Activated naive CD8-positive, alpha-beta T cell treated with anti-CD3 and anti-CD28 coated beads, Interleukin-2, amount 10 ng/mL, durations not matched to agents 7 days and 5 days (primary cell): ENCODE data around the gene LMO4. TPM values are rescaled to one million over a fixed set of nuclear protein-coding genes. Genes with fewer than 3 reads are reported as not detected.

Experiments used
- ATAC-seq: fragments of 150-1000 bp; cut with Tn5 transposase; one replicate; pipeline ENCODE4 v1.10.0; 2021; ENCODE audit warnings: low read depth, moderate library complexity
- POLR2A ChIA-PET: fragments of 350-600 bp; sonication (Branson Sonifier 250); formaldehyde crosslinking; loops from one replicate; lab custom pipeline; 2021; ENCODE audit warnings: antibody characterized with exemption; lab: Charles Lee
- DNase-seq: peaks from one replicate; pipeline ENCODE4 v3.0.0; 2021
- H3K27ac Mint-ChIP-seq: one replicate; pipeline ENCODE4 v1.8.0; 2022; ENCODE audit warnings: mild to moderate bottlenecking, mixed read lengths
- H3K27me3 Mint-ChIP-seq: one replicate; pipeline ENCODE4 v1.8.0; 2022; ENCODE audit warnings: mild to moderate bottlenecking, moderate library complexity, mixed read lengths
- H3K36me3 Mint-ChIP-seq: one replicate; pipeline ENCODE4 v1.8.0; 2021; ENCODE audit warnings: mild to moderate bottlenecking, mixed read lengths
- H3K4me1 Mint-ChIP-seq: one replicate; pipeline ENCODE4 v1.8.0; 2021; ENCODE audit warnings: mixed read lengths
- H3K4me3 Mint-ChIP-seq: one replicate; pipeline ENCODE4 v1.8.0; 2022; ENCODE audit warnings: mild to moderate bottlenecking, moderate library complexity, mixed read lengths
- H3K9me3 Mint-ChIP-seq: one replicate; pipeline ENCODE4 v1.8.0; 2021; ENCODE audit warnings: mixed read lengths
- total RNA-seq, 2 experiments: library from RNA; stranded (reverse); gene quantifications; one replicate each; pipeline ENCODE4 v1.2.3, GENCODE V29; 2021

Gene LMO4, protein sequence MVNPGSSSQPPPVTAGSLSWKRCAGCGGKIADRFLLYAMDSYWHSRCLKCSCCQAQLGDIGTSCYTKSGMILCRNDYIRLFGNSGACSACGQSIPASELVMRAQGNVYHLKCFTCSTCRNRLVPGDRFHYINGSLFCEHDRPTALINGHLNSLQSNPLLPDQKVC
- total RNA-seq: 10 to 100 TPM; 35.7 to 43.1 TPM

- POLR2A ChIA-PET: interaction anchor here (0.6 to 1.6 kb wide), 17 partner anchors 12 to 939 kb away, joined by 3 to 6 read pairs (median 4); partner anchors contain the start of genes HS2ST1 and SELENOF
- ATAC-seq (peak; percentile 82), DNase-seq (peak; percentile 87)
- peak within 1 kb of the TSS; percentile 98 for H3K4me3 Mint-ChIP-seq
- H3K27me3 Mint-ChIP-seq: peaks cover 2% of the 10 kb centered on the region
- peak within 1 kb of the TSS; percentile 98 for H3K27ac Mint-ChIP-seq
- peaks cover 30% of the 10 kb centered on the region for H3K4me1 Mint-ChIP-seq
- H3K9me3 Mint-ChIP-seq: no peaks in the 10 kb centered on the region
- peaks cover 9% of the 10 kb centered on the region for H3K36me3 Mint-ChIP-seq
Measured at GRCh38 chr1:87328272-87329050, at the start of gene LMO4. Gene LMO4 (plus strand): TSS chr1:87328880. CDS start chr1:87332016, 3,136 bp downstream.

DNA sequence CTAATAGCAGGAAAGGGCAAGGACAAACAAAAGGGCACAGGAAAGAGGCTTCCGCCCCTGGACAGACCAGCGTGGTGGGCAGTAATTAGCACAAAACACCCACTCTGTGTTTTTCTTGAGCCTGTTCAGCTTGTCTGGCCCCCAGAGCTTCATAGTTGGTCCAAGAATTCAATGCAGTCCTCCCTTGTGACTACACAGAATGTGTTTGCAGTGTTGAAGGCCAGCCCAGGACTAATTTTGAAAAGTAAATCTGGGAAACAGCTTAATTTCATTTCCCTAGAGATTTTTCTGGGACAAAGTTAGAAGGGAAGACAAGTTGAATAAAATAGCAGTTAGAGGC, 49.2 kb upstream of the LMO4 start:
- no peaks in the 10 kb centered on the region for H3K36me3 Mint-ChIP-seq
- H3K27me3 Mint-ChIP-seq: peaks cover 7% of the 10 kb centered on the region
- no peak for ATAC-seq
- POLR2A ChIA-PET: no interaction called here
- H3K4me1 Mint-ChIP-seq: no peaks in the 10 kb centered on the region
- no peak overlapping the region for H3K27ac Mint-ChIP-seq
- no peak overlapping the region for H3K4me3 Mint-ChIP-seq
- no peaks in the 10 kb centered on the region for H3K9me3 Mint-ChIP-seq
- no peak for DNase-seq

- POLR2A ChIA-PET: no interaction called here
Measured at GRCh38 chr1:87279966-87280535, 48.6 kb upstream of the LMO4 start.

DNA sequence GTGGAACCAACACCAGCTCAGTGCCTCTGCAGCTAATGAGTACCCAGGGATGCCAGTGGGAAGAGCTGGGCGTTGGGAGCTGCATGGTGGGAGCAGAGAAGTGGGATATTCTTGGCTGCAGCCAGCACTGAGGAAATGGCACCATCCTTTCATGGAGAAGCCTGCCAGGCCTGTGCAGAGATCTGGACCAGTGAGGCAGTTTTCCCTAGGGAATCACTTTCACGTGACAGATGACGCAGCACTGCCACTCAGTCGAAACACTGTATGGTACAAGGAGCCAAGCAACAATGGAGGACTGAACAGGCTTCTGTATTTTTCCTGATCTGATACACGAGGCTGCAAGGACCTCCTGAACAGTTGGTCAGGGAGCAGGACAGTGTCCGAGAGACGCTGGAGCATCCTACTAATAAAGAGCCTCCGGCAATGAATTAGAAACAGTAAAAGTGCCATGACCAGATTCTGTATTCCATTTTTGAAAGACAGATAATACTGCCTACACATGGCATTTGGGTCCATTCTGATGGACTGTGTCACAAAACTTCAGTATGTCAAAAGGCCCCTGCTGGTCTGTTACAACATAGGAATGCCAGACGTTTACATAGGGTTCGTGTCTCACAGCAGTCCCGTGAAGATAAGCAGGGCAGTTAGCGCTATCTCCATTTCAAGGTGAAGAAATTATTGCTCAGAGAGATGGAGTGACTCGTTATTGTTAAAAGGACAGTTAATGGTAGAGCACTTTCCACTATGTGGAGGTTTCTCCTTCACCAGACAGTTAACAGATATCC, 44.0 kb upstream of the LMO4 start:
- H3K4me1 Mint-ChIP-seq: no peaks in the 10 kb centered on the region
- POLR2A ChIA-PET: no interaction called here

More at GRCh38 chr1:87279966-87280535, 48.6 kb upstream of the LMO4 start:
- Mint-ChIP-seq H3K27ac (no peak overlapping the region), H3K4me3 (no peak overlapping the region), H3K27me3 (peaks cover 7% of the 10 kb centered on the region), H3K36me3 (no peaks in the 10 kb centered on the region), H3K9me3 (no peaks in the 10 kb centered on the region), H3K4me1 (no peaks in the 10 kb centered on the region)
- ATAC-seq (no peak), DNase-seq (no peak)

DNA sequence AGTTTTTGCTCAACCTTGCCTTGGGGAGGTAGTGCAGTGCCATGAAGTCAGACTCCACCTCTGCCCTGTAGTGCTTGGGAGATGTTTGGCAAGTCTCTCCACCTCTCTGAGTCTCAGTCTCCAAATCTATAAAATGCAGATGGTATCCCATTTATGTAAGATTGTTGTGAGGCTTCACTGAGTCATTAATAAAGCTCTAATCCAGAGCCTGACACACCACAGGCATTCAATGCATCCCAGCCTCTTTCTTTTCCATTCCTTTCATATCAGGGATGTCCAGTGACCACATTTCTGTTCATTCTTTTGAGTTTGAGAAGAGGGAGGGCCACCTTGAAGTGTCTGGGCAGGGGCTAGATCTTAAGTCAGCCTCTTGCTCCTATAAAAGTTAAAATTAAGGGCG, 37.6 kb upstream of the LMO4 start:
- POLR2A ChIA-PET: no interaction called here

More for the DNA sequence above, 44.0 kb upstream of the LMO4 start:
- Mint-ChIP-seq H3K27me3 (peaks cover 6% of the 10 kb centered on the region), H3K36me3 (no peaks in the 10 kb centered on the region), H3K9me3 (no peaks in the 10 kb centered on the region), H3K27ac (no peak overlapping the region), H3K4me3 (no peak overlapping the region)
- DNase-seq: no peak
- no peak for ATAC-seq

DNA sequence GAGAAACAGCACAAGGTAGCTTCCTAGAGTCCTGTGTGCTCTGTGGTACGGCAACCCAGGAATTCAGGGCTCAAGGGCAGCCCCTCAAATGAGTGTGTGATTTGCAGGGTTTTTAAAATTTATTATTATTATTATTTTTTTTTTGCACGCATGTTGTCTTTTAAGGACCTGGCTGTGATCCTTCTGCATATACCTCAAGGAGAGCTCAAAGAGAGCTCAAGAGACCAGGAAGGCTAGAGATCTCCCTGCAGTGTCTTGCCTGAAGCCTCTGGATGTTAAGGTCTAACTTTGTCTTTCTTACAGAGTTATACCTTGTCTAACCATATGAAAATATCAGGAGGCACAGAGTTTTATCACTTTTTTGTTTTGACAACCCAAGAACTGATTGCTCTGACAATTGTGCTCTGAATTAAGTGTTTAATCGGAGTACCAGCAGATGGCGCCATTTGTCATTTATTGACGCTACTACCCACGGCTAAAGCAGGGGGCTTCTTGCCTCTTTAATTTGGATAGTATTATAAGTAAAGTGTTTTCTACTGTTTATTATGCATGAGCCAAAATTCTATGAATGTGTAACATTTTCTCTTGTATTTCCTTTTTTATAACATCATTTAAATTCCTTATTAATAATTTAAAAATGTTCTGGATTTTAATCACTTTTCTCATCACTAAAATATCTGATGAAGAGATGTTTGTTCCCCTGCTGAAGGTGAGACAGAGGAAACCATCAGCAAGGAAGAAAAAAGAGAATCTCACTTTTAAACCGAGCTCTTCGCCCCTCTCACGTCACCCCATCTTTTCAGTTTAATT, 35.8 kb upstream of the LMO4 start:
- Mint-ChIP-seq H3K9me3 (no peaks in the 10 kb centered on the region), H3K4me3 (no peak overlapping the region), H3K4me1 (no peaks in the 10 kb centered on the region), H3K36me3 (no peaks in the 10 kb centered on the region), H3K27me3 (peaks cover 3% of the 10 kb centered on the region), H3K27ac (no peak overlapping the region)
- DNase-seq (no peak), ATAC-seq (no peak)
- POLR2A ChIA-PET: no interaction called here

More for the DNA sequence above, 37.6 kb upstream of the LMO4 start:
- Mint-ChIP-seq H3K9me3 (no peaks in the 10 kb centered on the region), H3K36me3 (no peaks in the 10 kb centered on the region), H3K4me3 (no peak overlapping the region), H3K27ac (no peak overlapping the region), H3K4me1 (no peaks in the 10 kb centered on the region), H3K27me3 (peaks cover 3% of the 10 kb centered on the region)
- DNase-seq (no peak), ATAC-seq (no peak)

- no peak for DNase-seq
- peaks cover 3% of the 10 kb centered on the region for H3K27me3 Mint-ChIP-seq
- no peak overlapping the region for H3K4me3 Mint-ChIP-seq
- no peaks in the 10 kb centered on the region for H3K9me3 Mint-ChIP-seq
- H3K36me3 Mint-ChIP-seq: no peaks in the 10 kb centered on the region
- ATAC-seq: no peak
- no peaks in the 10 kb centered on the region for H3K4me1 Mint-ChIP-seq
- H3K27ac Mint-ChIP-seq: no peak overlapping the region
- POLR2A ChIA-PET: no interaction called here
Measured at GRCh38 chr1:87294633-87295032, 34.0 kb upstream of the LMO4 start.

DNA sequence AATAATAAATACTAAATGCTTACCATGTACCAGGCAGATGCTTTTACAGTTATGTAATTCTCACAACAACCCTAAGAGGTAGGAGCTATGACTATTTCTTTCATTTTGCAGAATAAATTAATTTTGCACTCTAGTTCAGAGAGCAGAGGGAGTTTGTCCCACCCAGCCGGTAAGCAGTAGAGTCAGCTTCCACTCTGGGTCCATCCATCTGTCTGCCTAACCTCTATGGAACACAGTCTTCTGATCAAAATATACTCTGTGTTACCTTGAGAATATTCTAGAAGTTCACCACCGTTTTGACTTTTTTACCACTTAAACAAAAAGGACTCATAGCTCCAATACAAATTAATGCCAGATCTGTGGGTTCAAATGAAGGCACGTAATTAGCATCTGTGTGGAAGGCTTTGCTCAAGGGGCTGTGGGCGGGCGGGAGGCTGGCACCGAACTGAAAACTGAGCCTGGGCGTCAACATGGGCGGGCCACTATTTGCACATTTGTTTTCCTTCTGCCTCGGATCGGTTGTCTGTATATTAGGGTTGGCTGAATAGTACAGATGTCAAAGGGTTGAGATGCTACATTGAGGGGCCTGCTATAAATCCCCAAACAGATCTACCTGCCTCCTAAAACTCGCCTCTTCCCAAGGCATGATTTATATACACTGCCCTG, 33.1 kb upstream of the LMO4 start:
- H3K9me3 Mint-ChIP-seq: no peaks in the 10 kb centered on the region
- POLR2A ChIA-PET: no interaction called here
- no peak for DNase-seq

GRCh38 chr1:87296206-87296605, 32.5 kb upstream of the LMO4 start:
- Mint-ChIP-seq H3K4me3 (no peak overlapping the region), H3K4me1 (no peaks in the 10 kb centered on the region)
- no peak for ATAC-seq

More for the DNA sequence above, 33.1 kb upstream of the LMO4 start:
- peaks cover 3% of the 10 kb centered on the region for H3K27me3 Mint-ChIP-seq
- no peak overlapping the region for H3K4me3 Mint-ChIP-seq
- no peaks in the 10 kb centered on the region for H3K4me1 Mint-ChIP-seq
- no peak for ATAC-seq
- no peaks in the 10 kb centered on the region for H3K36me3 Mint-ChIP-seq
- H3K27ac Mint-ChIP-seq: no peak overlapping the region

DNA sequence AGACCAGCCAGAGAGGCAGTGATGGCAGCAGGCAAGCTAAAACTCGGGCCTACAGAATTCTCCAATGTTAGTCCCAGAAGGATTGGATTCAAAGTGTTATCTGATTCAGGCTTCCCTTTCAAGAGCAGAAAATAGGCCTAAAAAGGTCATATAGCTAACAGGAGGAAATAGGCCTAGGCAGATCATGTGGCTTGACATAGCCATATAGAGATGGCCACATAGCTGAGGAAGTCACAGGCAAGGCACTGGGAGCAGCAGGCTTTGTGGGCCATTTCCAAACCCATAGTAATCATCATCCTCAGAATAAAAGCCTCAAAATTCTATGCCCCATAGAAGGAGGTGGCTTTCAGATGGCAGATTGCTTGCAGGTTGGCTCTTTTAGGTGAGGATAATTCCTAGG, 29.0 kb upstream of the LMO4 start:
- peaks cover 3% of the 10 kb centered on the region for H3K27me3 Mint-ChIP-seq
- DNase-seq (no peak), ATAC-seq (no peak)
- no peak overlapping the region for H3K4me3 Mint-ChIP-seq
- H3K36me3 Mint-ChIP-seq: no peaks in the 10 kb centered on the region
- H3K4me1 Mint-ChIP-seq: no peaks in the 10 kb centered on the region
- H3K9me3 Mint-ChIP-seq: no peaks in the 10 kb centered on the region
- POLR2A ChIA-PET: no interaction called here
- no peak overlapping the region for H3K27ac Mint-ChIP-seq

More at GRCh38 chr1:87296206-87296605, 32.5 kb upstream of the LMO4 start:
- Mint-ChIP-seq H3K9me3 (no peaks in the 10 kb centered on the region), H3K27me3 (peaks cover 3% of the 10 kb centered on the region), H3K36me3 (no peaks in the 10 kb centered on the region), H3K27ac (no peak overlapping the region)
- POLR2A ChIA-PET: no interaction called here
- no peak for DNase-seq

DNA sequence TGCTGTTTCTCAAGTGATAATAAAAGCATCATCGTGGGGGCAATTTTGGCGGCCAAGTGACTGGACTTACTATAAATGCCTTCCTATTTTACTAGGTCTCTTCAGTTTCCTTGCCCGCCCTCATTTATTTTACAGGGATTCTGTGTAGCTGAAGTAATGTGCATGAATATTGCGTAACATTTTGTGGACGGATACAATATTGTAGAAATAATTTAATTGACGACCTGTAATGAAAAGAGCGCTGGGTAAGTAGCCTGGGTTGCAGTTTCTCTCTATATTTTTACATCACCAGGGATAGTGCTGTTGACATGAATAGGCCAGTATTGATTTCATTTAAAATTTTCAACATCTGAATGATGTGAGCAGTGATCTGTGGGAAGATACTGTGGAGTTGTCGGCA, 28.1 kb upstream of the LMO4 start:
- Mint-ChIP-seq H3K9me3 (no peaks in the 10 kb centered on the region), H3K27me3 (peaks cover 5% of the 10 kb centered on the region), H3K4me3 (no peak overlapping the region), H3K36me3 (no peaks in the 10 kb centered on the region), H3K4me1 (no peaks in the 10 kb centered on the region), H3K27ac (no peak overlapping the region)
- no peak for ATAC-seq
- POLR2A ChIA-PET: no interaction called here
- DNase-seq: no peak

GRCh38 chr1:87305151-87305550, 23.5 kb upstream of the LMO4 start:
- POLR2A ChIA-PET: no interaction called here
- Mint-ChIP-seq H3K4me3 (no peak overlapping the region), H3K36me3 (no peaks in the 10 kb centered on the region), H3K27ac (no peak overlapping the region), H3K4me1 (no peaks in the 10 kb centered on the region), H3K9me3 (no peaks in the 10 kb centered on the region), H3K27me3 (peaks cover 19% of the 10 kb centered on the region)
- no peak for ATAC-seq
- no peak for DNase-seq
